ENCODE data around the gene ZNF678. TPM values are rescaled to one million over a fixed set of nuclear protein-coding genes. Genes with fewer than 3 reads are reported as not detected.

The ZNF678 gene
- total and polyA plus RNA-seq, 2 of the 4 experiments (the other 2 are of a cell fraction): 1.3 to 4.8 TPM

DNA sequence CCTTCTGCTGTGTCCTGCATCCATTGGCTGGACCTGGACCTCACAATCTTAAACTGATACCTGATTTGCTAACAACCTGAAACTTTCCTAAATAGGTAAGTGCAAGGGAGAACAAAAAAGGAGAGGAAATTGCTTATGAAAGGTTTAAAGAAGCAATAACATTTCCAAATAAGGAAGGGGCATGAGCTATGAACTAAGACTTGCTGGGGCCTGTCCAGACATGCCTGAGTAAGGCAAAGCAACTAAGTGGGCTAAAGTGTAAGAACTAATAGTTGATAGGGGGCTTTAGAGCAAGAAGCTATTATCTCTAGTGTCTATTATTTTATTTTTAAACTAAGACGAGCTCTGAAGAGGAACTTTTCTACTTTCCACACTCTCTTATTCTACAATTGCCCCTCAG is 160.1 kb downstream of the ZNF678 start:
- H3K18ac ChIP-seq (ENCODE audit: low read depth, low read length): peak overlapping the region; percentile 90
- H2AK9ac ChIP-seq (replicated peaks; ENCODE audit: low read depth, low read length, poor library complexity): no peak overlapping the region
- no peak overlapping the region for H3K4me2 ChIP-seq (ENCODE audit: low read depth, low read length)
- H3K9me3 ChIP-seq (ENCODE audit: control insufficient read depth, insufficient read depth, low read length): peaks cover 17% of the 10 kb centered on the region
- intact Hi-C loops (cut with micrococcal nuclease) (no loop called here), dilution Hi-C loops (cut with HindIII; ENCODE audit: low sequenced_read_pairs, unreplicated experiment) (no loop called here), in situ Hi-C loops (cut with MboI; ENCODE audit: low sequenced_read_pairs) (no loop called here)
- no peak overlapping the region for H2AFZ ChIP-seq (replicated peaks; ENCODE audit: low read length, poor library complexity)
- peak overlapping the region; percentile 94 for H4K5ac ChIP-seq (ENCODE audit: low read depth, low read length)
- DNase-seq (peak; percentile 19), ATAC-seq (ENCODE audit: low read depth) (no peak)
- no peak overlapping the region for H3K4me3 ChIP-seq (ENCODE audit: insufficient read depth, low read depth, low read length)
- TF ChIP-seq MXI1 (IDR thresholded peaks at IDR 0.05; ENCODE audit: borderline replicate concordance, low read depth, low read length) (no peak), MAZ (IDR thresholded peaks at IDR 0.05; ENCODE audit: borderline replicate concordance, low read depth, low read length) (no peak), NFE2L2 (IDR thresholded peaks at IDR 0.05; ENCODE audit: low read depth, low read length) (no peak), BHLHE40 (IDR thresholded peaks at IDR 0.05; ENCODE audit: low read depth, low read length) (no peak), POLR2A (IDR thresholded peaks at IDR 0.05; ENCODE audit: low read depth, low read length) (no peak), RAD21 (IDR thresholded peaks at IDR 0.05; ENCODE audit: low read length) (no peak), FOS (IDR thresholded peaks at IDR 0.05; ENCODE audit: low read depth, low read length) (no peak), CHD1 (IDR thresholded peaks at IDR 0.05; ENCODE audit: low read depth, low read length) (no peak), MAFK (IDR thresholded peaks at IDR 0.05; ENCODE audit: low read depth, low read length) (no peak), RCOR1 (IDR thresholded peaks at IDR 0.05; ENCODE audit: insufficient replicate concordance, low read length) (no peak), SMC3 (IDR thresholded peaks at IDR 0.05; ENCODE audit: low read depth, low read length) (no peak), RFX5 (IDR thresholded peaks at IDR 0.05; ENCODE audit: low read depth, low read length) (no peak), CEBPB (IDR thresholded peaks at IDR 0.05; ENCODE audit: low read depth, low read length) (no peak)
- TF ChIP-seq, protein P1, sequence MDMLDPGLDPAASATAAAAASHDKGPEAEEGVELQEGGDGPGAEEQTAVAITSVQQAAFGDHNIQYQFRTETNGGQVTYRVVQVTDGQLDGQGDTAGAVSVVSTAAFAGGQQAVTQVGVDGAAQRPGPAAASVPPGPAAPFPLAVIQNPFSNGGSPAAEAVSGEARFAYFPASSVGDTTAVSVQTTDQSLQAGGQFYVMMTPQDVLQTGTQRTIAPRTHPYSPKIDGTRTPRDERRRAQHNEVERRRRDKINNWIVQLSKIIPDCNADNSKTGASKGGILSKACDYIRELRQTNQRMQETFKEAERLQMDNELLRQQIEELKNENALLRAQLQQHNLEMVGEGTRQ (IDR thresholded peaks at IDR 0.05; ENCODE audit: low read depth, low read length): no peak
- TF ChIP-seq, protein P2, sequence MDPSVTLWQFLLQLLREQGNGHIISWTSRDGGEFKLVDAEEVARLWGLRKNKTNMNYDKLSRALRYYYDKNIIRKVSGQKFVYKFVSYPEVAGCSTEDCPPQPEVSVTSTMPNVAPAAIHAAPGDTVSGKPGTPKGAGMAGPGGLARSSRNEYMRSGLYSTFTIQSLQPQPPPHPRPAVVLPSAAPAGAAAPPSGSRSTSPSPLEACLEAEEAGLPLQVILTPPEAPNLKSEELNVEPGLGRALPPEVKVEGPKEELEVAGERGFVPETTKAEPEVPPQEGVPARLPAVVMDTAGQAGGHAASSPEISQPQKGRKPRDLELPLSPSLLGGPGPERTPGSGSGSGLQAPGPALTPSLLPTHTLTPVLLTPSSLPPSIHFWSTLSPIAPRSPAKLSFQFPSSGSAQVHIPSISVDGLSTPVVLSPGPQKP (IDR thresholded peaks at IDR 0.05; ENCODE audit: borderline replicate concordance, low read depth, low read length): no peak
- TF ChIP-seq, protein P3, sequence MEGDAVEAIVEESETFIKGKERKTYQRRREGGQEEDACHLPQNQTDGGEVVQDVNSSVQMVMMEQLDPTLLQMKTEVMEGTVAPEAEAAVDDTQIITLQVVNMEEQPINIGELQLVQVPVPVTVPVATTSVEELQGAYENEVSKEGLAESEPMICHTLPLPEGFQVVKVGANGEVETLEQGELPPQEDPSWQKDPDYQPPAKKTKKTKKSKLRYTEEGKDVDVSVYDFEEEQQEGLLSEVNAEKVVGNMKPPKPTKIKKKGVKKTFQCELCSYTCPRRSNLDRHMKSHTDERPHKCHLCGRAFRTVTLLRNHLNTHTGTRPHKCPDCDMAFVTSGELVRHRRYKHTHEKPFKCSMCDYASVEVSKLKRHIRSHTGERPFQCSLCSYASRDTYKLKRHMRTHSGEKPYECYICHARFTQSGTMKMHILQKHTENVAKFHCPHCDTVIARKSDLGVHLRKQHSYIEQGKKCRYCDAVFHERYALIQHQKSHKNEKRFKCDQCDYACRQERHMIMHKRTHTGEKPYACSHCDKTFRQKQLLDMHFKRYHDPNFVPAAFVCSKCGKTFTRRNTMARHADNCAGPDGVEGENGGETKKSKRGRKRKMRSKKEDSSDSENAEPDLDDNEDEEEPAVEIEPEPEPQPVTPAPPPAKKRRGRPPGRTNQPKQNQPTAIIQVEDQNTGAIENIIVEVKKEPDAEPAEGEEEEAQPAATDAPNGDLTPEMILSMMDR (conservative IDR thresholded peaks at IDR 0.05; ENCODE audit: low read depth, low read length): no peak
- ChIA-PET POLR2A (ENCODE audit: unreplicated experiment) (no interaction called here), CTCF (no interaction called here)
- no peaks in the 10 kb centered on the region for H3K27me3 ChIP-seq (ENCODE audit: control insufficient read depth, insufficient read depth, low read length)
- peak overlapping the region; percentile 62; the same call in 1 of the 2 replicates for H4K91ac ChIP-seq (ENCODE audit: insufficient read depth, low read depth, low read length)
- no TSS peak for BruUV-seq (replicated peaks)
- H4K8ac ChIP-seq (ENCODE audit: low read depth in 2 of 2, low read length in 2 of 2): peak overlapping the region; percentile 39 to 70; a peak in 2 of 4 replicates
- H3K14ac ChIP-seq (replicated peaks; ENCODE audit: low read depth, low read length): no peak overlapping the region
- peak overlapping the region; percentile 88; the same call in 1 of the 2 replicates for H2BK120ac ChIP-seq (ENCODE audit: low read depth, low read length)
- H2BK20ac ChIP-seq (ENCODE audit: low read depth, low read length): peak overlapping the region; percentile 76; the same call in 1 of the 2 replicates
- no peak overlapping the region for H3K56ac ChIP-seq (ENCODE audit: extremely low read depth, insufficient read depth, low read length)
- no peaks in the 10 kb centered on the region; the same call in 1 of the 2 replicates for H3K4me1 ChIP-seq (ENCODE audit: control insufficient read depth, insufficient read depth, low read length)
- H3K36me3 ChIP-seq (ENCODE audit: control insufficient read depth, insufficient read depth, low read length): no peaks in the 10 kb centered on the region
- H3K79me1 ChIP-seq (ENCODE audit: low read depth in 1 of 2, low read length in 2 of 2): no peaks in the 10 kb centered on the region
- no peak overlapping the region for H3K23ac ChIP-seq (ENCODE audit: low read depth, low read length)
- H2AK5ac ChIP-seq (ENCODE audit: low read depth, low read length): no peak overlapping the region
- WGBS, 2 experiments (ENCODE audit: extremely low coverage in 2 of 2, insufficient read length in 1 of 2): no CpG with 5 or more reads among the region's 1 CpG
- no peaks in the 10 kb centered on the region for H3K9me1 ChIP-seq (ENCODE audit: insufficient read depth, low read length)
- H3K27ac ChIP-seq (ENCODE audit: insufficient read depth, low read length): peak overlapping the region; percentile 71; the same call in 1 of the 2 replicates
- peak overlapping the region; percentile 86 for H2BK5ac ChIP-seq (ENCODE audit: low read depth, low read length, poor library complexity, severe bottlenecking)
- peak overlapping the region; percentile 72; the same call in 1 of the 2 replicates for H3K4ac ChIP-seq (ENCODE audit: low read depth, low read length)
- no peak overlapping the region for H2BK15ac ChIP-seq (ENCODE audit: low read depth, low read length)
- H3K9ac ChIP-seq (ENCODE audit: low read depth, low read length): no peak overlapping the region
- no peaks in the 10 kb centered on the region for H4K20me1 ChIP-seq (ENCODE audit: insufficient read depth, low read length)
